Heart left ventricle (tissue), 13 donors: ENCODE results near the gene ANKRD33.

Experiments used
- CTCF ChIP-seq, 12 donors: fragments of 200-600 bp; sonication (generic) in 4 of 12; IDR thresholded peaks; one replicate each; pipeline versions ENCODE4 v1.5.0 to v1.8.0; 2018 to 2022; ENCODE audit warnings: antibody characterized with exemption in 12 of 12, mild to moderate bottlenecking in 5 of 12
- POLR2A ChIP-seq, 2 donors: fragments of 450-650 bp; IDR thresholded peaks; one replicate each; pipeline ENCODE4 v1.6.1; 2017; ENCODE audit warnings: antibody characterized with exemption in 2 of 2, mild to moderate bottlenecking in 2 of 2, moderate library complexity in 2 of 2
- donor health status: ischemic (EF 13 %, LVEDD 7.1; RV severe dilation, severe dysfunction).
- donor health status: DM: no; HTN: yes; CAD: no.
- donor health status: DM: no; HTN: no; CAD: no.
- donor health status: ischemic (EF 25% LVEDD 6.9; RV normal size, moderate dysfunction).
- donor health status: ischemic (EF 25% LVEDD 5.7; RV mildly dilated, moderate dysfunction).
- donor health status: ischemic (EF 35%, LVEDD 5.7; RV mildly dilated, moderate dysfunction).
- donor health status: nonischemic (EF 11% LVEDD 7.7; RV severe dilation, severe dysfunction).
- donor health status: DM: yes; HTN: yes; CAD: no.
- donor health status: PGD.
- donor health status: ischemic (EF 29% LVEDD 5.4; RV normal size, mild dysfunction).
- donor health status: nonischemic (EF 23%, LVEDD 6.1; RV moderate dilation, normal function).

DNA sequence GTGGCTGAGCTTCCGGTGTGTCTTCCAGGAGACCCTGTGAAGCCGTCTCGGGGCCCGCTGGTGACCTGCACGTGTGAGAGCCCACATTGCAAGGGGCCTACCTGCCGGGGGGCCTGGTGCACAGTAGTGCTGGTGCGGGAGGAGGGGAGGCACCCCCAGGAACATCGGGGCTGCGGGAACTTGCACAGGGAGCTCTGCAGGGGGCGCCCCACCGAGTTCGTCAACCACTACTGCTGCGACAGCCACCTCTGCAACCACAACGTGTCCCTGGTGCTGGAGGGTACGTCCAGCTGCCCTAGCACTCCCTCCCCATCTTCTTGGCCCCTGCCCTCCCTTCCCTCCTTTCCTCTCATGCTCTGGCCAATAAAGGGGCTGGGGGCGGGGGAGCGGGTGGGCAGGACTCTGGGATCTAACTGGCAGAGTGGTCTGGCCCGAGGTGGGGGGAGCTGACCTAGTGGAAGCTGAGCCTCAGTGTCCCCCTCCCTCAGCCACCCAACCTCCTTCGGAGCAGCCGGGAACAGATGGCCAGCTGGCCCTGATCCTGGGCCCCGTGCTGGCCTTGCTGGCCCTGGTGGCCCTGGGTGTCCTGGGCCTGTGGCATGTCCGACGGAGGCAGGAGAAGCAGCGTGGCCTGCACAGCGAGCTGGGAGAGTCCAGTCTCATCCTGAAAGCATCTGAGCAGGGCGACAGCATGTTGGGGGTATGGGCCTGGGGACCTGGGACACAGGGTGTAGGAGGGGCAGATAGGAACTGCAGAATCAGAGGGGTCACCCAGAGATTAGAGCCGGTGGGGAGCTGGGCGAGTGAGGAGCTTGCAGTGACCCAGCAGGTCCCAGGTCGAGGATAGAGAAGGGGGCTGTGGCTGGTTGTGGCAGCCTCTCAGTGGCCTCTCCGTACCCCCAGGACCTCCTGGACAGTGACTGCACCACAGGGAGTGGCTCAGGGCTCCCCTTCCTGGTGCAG is 25.4 kb downstream of the ANKRD33 start:
- TF ChIP-seq POLR2A (IDR thresholded peaks at IDR 0.05): no peak
- TF ChIP-seq CTCF (IDR thresholded peaks at IDR 0.05): peak in 3 of 12 donors; percentile 6 to 11 (median 8)
